Lower lobe of right lung (tissue), 2 donors: ENCODE data around the gene SVBP. TPM values are rescaled to one million over a fixed set of nuclear protein-coding genes. Genes with fewer than 3 reads are reported as not detected.

Experiments
- ATAC-seq, 2 donors: fragments of 200-7000 bp; cut with Tn5 transposase; one replicate each; pipeline ENCODE4 v1.9.1; 2020 to 2022; ENCODE audit warnings: mild to moderate bottlenecking in 2 of 2, moderate library complexity in 2 of 2
- DNase-seq: peaks from one replicate; pipeline ENCODE4 v3.0.0-alpha.2; 2020
- H3K27ac ChIP-seq: fragments of 200-600 bp; one replicate; pipeline ENCODE4 v1.8.0; 2022
- H3K27me3 ChIP-seq: fragments of 200-600 bp; one replicate; pipeline ENCODE4 v1.8.0; 2022; ENCODE audit warnings: low read depth
- H3K36me3 ChIP-seq: fragments of 200-600 bp; one replicate; pipeline ENCODE4 v1.8.0; 2022; ENCODE audit warnings: mild to moderate bottlenecking
- H3K4me1 ChIP-seq: fragments of 200-600 bp; one replicate; pipeline ENCODE4 v1.8.0; 2022
- H3K4me3 ChIP-seq: fragments of 200-600 bp; one replicate; pipeline ENCODE4 v1.8.0; 2022; ENCODE audit warnings: mild to moderate bottlenecking
- H3K9me3 ChIP-seq: fragments of 200-600 bp; one replicate; pipeline ENCODE4 v1.8.0; 2022
- intact Hi-C: fragments of 100-400 bp; cut with DNase I; formaldehyde crosslinking; loops from one replicate; pipeline ENCODE4 v1.11.0; 2022
- total RNA-seq: library from RNA; stranded (reverse); fragmentation: NEBNext Ultra II Directional; extraction: Animal tissue kit (Norgen Biotek cat#: 25700); gene quantifications from one replicate; pipeline ENCODE4 v1.2.1, GENCODE V29; 2021
- TF ChIP-seq, protein P1 (sequence below): fragments of 200-600 bp; IDR thresholded peaks from one replicate; pipeline ENCODE4 v1.8.0; 2022; ENCODE audit warnings: antibody characterized with exemption, mild to moderate bottlenecking
- donor health status: DM: no; HTN: yes; CAD: no; lungs with severe emphysema.

The SVBP gene
- total RNA-seq, 1 donor from 2014 or later, result 20.8 TPM

DNA sequence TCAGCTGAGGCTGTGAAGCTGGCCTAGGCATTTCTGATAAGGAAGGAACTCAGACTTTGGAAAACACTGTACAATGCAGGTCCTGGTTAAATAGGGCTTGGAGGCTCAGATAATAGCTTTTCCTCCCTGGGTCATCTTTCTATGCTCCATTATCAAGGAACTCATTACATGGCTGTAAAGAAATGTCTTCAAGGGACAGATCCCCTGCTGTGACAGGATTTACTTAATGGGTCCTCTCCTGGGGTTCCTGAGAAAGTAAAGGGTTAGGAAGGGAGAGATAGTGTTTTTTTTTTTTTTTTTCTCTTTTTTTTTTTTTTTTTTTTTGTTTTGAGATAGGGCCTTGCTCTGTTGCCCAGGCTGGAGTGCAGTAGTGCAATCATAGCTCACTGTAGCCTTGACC lies 14.1 kb upstream of the SVBP start:
- H3K4me3 ChIP-seq, result no peak overlapping the region
- no peaks in the 10 kb centered on the region for H3K4me1 ChIP-seq
- intact Hi-C loops, result no loop called here
- no peaks in the 10 kb centered on the region for H3K27me3 ChIP-seq
- TF ChIP-seq, protein P1, sequence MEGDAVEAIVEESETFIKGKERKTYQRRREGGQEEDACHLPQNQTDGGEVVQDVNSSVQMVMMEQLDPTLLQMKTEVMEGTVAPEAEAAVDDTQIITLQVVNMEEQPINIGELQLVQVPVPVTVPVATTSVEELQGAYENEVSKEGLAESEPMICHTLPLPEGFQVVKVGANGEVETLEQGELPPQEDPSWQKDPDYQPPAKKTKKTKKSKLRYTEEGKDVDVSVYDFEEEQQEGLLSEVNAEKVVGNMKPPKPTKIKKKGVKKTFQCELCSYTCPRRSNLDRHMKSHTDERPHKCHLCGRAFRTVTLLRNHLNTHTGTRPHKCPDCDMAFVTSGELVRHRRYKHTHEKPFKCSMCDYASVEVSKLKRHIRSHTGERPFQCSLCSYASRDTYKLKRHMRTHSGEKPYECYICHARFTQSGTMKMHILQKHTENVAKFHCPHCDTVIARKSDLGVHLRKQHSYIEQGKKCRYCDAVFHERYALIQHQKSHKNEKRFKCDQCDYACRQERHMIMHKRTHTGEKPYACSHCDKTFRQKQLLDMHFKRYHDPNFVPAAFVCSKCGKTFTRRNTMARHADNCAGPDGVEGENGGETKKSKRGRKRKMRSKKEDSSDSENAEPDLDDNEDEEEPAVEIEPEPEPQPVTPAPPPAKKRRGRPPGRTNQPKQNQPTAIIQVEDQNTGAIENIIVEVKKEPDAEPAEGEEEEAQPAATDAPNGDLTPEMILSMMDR, result no peak
- DNase-seq (no peak), ATAC-seq (no peak)
- H3K9me3 ChIP-seq, result no peaks in the 10 kb centered on the region
- H3K36me3 ChIP-seq, result peaks cover 9% of the 10 kb centered on the region
- no peak overlapping the region for H3K27ac ChIP-seq

DNA sequence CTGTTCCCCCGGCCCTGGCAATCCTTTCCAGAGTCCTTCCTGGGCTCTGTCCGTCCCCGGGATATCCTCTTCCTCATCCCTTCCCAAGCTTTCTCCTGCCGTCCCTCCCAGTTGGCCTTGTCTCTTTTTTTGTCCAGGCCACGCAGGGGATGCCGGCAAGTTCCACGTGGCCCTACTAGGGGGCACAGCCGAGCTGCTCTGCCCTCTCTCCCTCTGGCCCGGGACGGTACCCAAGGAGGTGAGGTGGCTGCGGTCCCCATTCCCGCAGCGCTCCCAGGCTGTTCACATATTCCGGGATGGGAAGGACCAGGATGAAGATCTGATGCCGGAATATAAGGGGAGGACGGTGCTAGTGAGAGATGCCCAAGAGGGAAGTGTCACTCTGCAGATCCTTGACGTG lies 13.4 kb upstream of the SVBP start:
- no peaks in the 10 kb centered on the region for H3K9me3 ChIP-seq
- no peaks in the 10 kb centered on the region for H3K27me3 ChIP-seq
- ATAC-seq, result no peak
- TF ChIP-seq, protein P1, result no peak
- no peak overlapping the region for H3K27ac ChIP-seq
- peaks cover 9% of the 10 kb centered on the region for H3K36me3 ChIP-seq
- no peaks in the 10 kb centered on the region for H3K4me1 ChIP-seq
- intact Hi-C loops, result no loop called here
- DNase-seq, result no peak
- H3K4me3 ChIP-seq, result no peak overlapping the region

DNA sequence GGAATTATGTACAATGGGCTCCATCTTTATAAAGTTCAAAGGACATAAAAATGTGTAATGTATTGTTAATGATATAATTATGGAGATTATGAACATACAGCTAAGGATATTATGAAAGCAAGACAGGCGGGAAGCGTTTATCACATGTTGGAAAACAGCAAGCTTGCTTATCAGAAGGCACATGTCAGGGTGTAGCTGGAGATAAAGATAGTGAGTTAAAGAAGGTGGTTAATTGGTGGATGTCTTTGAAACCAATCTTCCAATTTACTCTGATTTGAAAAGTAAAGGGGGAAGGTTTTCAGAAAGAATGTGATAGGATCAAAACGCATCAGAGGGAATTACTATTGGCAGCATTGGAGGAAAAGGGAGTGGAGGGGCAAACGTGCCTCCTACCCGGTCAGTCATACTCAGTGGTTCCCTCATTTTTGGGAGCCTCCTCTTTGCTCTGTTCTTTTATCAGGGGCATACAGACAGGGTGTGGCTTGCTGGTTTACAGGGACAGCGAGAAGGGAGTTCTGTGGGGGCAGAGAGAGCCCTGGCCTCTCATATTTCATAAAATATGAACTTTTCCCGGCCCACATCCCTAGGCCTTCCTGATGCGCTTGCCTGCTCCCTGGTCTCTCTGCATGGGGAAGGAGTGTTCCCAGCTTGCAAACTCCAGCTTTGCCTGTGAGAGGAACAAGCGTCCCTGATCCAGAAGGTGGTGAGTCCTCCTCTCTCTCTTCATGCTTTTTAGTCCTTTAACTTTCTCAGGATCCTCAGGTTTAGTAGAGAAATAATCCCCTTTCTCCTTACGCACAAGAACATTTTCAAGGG lies 8.0 kb upstream of the SVBP start:
- ATAC-seq, result no peak
- no peak for DNase-seq
- peaks cover 5% of the 10 kb centered on the region for H3K36me3 ChIP-seq
- H3K27me3 ChIP-seq, result no peaks in the 10 kb centered on the region
- H3K4me3 ChIP-seq, result no peak overlapping the region
- H3K9me3 ChIP-seq, result no peaks in the 10 kb centered on the region
- intact Hi-C loops, result no loop called here
- no peak overlapping the region for H3K27ac ChIP-seq
- H3K4me1 ChIP-seq, result peaks cover 15% of the 10 kb centered on the region
- TF ChIP-seq, protein P1, result no peak

DNA sequence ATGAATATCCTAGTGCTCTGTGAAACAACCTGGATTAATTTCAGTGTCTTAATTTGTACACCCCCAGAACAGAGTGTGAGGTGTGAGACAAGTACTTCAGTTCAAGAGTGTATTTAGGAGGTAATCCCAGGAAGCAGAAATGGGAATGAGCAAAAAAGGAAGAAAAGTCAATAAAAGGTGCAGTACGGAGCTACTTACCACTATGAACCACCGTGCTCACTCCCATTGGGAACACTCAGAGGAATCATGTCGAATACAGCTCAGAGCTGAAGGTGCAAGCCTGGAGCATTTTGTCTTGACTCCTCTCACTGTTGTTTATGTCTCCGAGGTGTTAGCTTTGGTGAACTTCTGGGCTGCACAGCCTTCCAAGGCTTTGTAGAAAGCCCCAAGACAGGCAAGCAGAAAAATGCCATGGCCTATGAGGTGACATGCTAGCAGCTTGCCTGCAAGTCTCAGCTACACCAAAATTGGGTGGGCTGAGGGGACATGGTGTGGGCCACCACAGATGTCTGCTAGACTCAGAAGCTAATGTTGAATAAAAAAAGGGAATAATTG lies 7.4 kb upstream of the SVBP start:
- no peak for DNase-seq
- no peak for ATAC-seq
- no peaks in the 10 kb centered on the region for H3K9me3 ChIP-seq
- TF ChIP-seq, protein P1, result no peak
- no peak overlapping the region for H3K27ac ChIP-seq
- peaks cover 5% of the 10 kb centered on the region for H3K36me3 ChIP-seq
- no peaks in the 10 kb centered on the region for H3K27me3 ChIP-seq
- intact Hi-C loops, result no loop called here
- peaks cover 15% of the 10 kb centered on the region for H3K4me1 ChIP-seq
- H3K4me3 ChIP-seq, result no peak overlapping the region

DNA sequence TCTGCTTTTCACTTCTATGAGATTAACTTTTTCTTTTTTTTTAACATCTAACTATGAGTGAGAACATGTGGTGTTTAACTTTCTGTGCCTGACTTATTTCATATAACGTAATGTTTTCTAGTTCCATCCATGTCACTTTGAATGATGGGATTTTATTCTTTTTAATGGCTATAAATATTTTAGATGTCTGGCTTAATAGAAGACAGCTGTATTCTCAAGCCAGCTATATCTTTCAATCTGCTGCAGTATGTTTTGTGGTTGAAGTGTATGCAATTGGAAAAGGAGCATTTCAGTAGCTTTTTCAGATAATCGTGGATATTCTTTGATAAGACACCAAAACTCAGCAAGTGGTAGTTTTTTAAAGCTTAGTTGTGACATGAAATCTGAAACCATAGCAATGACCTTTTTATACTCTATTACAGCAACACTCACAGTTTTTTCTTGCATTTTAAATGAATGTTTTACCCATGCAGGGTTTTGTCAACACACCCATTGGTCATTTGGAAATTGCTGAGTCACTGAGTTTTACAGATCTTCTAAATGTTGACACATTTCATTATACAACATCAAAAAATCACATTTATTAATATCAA lies 5.7 kb upstream of the SVBP start:
- intact Hi-C loops, result no loop called here
- TF ChIP-seq, protein P1, result no peak
- Histone ChIP-seq H3K9me3 (no peaks in the 10 kb centered on the region), H3K27ac (no peak overlapping the region), H3K4me1 (peaks cover 15% of the 10 kb centered on the region), H3K4me3 (no peak overlapping the region), H3K27me3 (no peaks in the 10 kb centered on the region), H3K36me3 (no peaks in the 10 kb centered on the region)
- DNase-seq, result no peak
- no peak for ATAC-seq
